ENCODE data around the gene AP2A2. TPM values are rescaled to one million over a fixed set of nuclear protein-coding genes. Genes with fewer than 3 reads are reported as not detected.

The AP2A2 gene
- total RNA-seq, 1 donor from 2014 or later = 63.2 TPM

DNA sequence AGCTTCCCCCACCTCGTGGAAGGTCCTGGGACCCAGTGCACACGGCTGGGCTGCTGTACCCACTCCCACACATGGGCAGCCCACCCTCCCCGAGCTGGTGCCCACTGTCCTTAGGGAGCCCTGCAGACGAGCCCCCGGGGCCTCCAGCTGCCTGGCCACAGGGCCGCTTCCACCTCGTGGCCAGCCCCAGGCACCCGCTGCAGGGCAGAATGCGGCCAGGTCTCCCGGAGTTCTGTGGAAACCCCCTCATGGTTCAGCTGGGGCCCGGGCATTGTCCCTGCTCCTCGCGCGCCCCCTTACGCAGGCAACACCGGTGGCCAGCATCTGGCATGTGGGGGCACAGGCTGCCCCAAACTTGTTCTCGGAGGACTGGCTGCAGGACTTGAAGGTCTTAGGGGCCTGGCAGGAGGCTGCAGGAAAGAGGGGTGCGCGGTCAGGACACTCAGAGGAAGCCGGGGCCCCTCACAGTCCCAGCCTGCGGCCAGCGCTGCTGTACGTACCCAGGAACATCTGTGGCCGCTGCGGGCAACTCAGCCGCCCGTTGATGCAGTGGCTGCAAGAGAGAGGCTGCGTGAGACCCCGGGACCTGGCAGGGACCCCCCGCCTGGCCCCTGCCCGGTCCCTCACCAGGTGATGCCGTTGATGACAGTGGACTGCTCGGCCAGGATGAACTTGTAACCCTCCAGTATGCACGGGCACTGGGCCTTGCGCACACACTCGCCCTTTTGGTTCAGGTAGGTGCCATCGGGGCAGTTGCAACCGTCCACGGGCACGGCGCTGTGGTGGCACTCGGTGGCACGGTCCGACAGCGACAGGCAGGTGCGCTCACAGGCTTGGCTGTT lies 101.2 kb downstream of the AP2A2 start:
- Mint-ChIP-seq H3K4me1 (ENCODE audit: low read depth) (no peaks in the 10 kb centered on the region), H3K9me3 (no peaks in the 10 kb centered on the region)

DNA sequence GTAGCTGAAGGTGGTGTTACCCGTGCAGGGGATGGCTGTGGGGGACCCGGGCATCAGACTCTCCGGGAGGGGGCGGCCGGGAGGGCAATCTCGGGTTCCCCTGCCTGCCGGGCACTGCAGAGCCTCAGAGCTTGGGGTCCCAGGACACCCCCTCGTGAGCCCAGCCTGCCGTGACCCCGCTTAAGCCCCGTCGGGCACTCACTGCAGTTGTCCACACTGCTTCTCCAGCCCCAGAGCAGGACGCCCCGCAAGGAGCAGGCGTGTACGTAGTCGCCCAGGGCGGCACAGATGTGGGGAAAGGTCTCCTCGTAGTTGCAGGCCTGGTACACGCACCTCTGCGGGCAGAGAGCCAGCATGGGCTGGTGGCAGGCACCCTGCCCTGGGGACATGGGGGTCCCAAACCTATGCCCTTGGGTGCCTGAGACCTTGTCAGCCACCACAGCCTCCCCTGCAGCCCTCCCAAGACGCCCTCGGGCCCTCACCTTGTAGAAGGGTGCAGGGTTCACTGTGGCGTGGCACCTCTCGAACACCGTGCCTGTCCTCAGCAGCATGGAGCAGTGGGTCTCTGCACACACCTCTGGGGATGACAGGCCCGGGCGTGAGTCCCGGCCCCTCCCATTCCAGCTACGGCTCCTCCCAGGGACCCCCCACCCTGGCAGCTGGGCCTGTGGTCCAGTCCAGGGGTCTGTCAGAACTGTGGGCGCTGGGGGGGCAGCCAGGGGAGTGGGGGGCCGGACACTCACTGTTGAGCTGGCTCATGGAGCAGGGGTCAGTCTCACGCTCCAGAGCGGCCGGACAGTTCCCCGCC lies 102.0 kb downstream of the AP2A2 start:
- H3K4me1 Mint-ChIP-seq (ENCODE audit: low read depth) = no peaks in the 10 kb centered on the region
- H3K36me3 Mint-ChIP-seq (ENCODE audit: low read depth) = no peaks in the 10 kb centered on the region
- H3K27ac Mint-ChIP-seq = no peak overlapping the region
- no peaks in the 10 kb centered on the region for H3K27me3 Mint-ChIP-seq (ENCODE audit: low read depth)
- no peak for DNase-seq (ENCODE audit: low spot score)
- intact Hi-C loops (cut with micrococcal nuclease) = no loop called here
- no peak overlapping the region for H3K4me3 Mint-ChIP-seq (ENCODE audit: low read depth)
- no peaks in the 10 kb centered on the region for H3K9me3 Mint-ChIP-seq

More for the DNA sequence above, 101.2 kb downstream of the AP2A2 start:
- H3K36me3 Mint-ChIP-seq (ENCODE audit: low read depth) = no peaks in the 10 kb centered on the region
- DNase-seq (ENCODE audit: low spot score) = no peak
- no peak overlapping the region for H3K27ac Mint-ChIP-seq
- H3K4me3 Mint-ChIP-seq (ENCODE audit: low read depth) = no peak overlapping the region
- H3K27me3 Mint-ChIP-seq (ENCODE audit: low read depth) = no peaks in the 10 kb centered on the region
- intact Hi-C loops (cut with micrococcal nuclease) = no loop called here

DNA sequence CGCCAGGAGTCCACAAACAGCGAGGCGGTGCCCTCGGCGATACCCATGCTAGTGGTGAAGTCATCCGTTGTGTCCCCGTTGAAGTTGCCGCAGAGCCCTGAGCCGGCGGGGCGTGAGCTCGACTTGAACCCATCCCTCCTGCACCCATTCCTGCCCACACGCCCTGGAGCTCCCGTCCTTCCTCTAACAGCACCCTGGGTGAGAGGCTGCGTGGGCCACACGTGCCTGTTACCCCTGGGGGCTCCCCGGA lies 102.5 kb downstream of the AP2A2 start:
- Mint-ChIP-seq H3K27ac (no peak overlapping the region), H3K36me3 (ENCODE audit: low read depth) (no peaks in the 10 kb centered on the region), H3K4me3 (ENCODE audit: low read depth) (no peak overlapping the region), H3K4me1 (ENCODE audit: low read depth) (no peaks in the 10 kb centered on the region), H3K9me3 (no peaks in the 10 kb centered on the region), H3K27me3 (ENCODE audit: low read depth) (no peaks in the 10 kb centered on the region)
- DNase-seq (ENCODE audit: low spot score) = no peak
- intact Hi-C loops (cut with micrococcal nuclease) = no loop called here

DNA sequence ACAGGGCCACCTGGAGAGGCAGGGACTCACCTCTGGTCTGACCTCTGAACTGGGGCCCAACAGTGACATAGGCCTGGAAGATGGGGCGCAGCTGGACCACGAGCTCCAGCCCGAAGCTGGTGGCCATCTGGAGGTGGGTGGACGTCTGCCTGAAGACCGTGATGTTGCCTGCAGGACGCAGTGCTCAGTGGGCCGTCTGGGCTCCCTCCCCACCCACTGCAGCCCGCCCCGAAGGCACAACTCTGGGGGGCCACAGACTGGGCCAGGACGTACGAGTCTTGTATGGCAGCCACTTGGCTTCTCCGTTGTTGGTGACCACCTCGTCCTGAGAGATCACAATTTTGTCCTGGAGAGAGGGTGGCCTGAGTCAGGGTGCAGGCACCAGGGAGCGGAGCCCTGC lies 102.9 kb downstream of the AP2A2 start:
- Mint-ChIP-seq H3K4me3 (ENCODE audit: low read depth) (no peak overlapping the region), H3K27me3 (ENCODE audit: low read depth) (no peaks in the 10 kb centered on the region), H3K4me1 (ENCODE audit: low read depth) (no peaks in the 10 kb centered on the region), H3K27ac (no peak overlapping the region), H3K36me3 (ENCODE audit: low read depth) (no peaks in the 10 kb centered on the region), H3K9me3 (no peaks in the 10 kb centered on the region)
- DNase-seq (ENCODE audit: low spot score) = no peak
- intact Hi-C loops (cut with micrococcal nuclease) = no loop called here

GRCh38 chr11:1029051-1029450 lies 103.4 kb downstream of the AP2A2 start:
- no peak for DNase-seq (ENCODE audit: low spot score)
- no peaks in the 10 kb centered on the region for H3K9me3 Mint-ChIP-seq
- no peaks in the 10 kb centered on the region for H3K27me3 Mint-ChIP-seq (ENCODE audit: low read depth)
- no peak overlapping the region for H3K27ac Mint-ChIP-seq
- H3K4me3 Mint-ChIP-seq (ENCODE audit: low read depth) = no peak overlapping the region
- no peaks in the 10 kb centered on the region for H3K4me1 Mint-ChIP-seq (ENCODE audit: low read depth)
- intact Hi-C loops (cut with micrococcal nuclease) = no loop called here
- H3K36me3 Mint-ChIP-seq (ENCODE audit: low read depth) = no peaks in the 10 kb centered on the region

DNA sequence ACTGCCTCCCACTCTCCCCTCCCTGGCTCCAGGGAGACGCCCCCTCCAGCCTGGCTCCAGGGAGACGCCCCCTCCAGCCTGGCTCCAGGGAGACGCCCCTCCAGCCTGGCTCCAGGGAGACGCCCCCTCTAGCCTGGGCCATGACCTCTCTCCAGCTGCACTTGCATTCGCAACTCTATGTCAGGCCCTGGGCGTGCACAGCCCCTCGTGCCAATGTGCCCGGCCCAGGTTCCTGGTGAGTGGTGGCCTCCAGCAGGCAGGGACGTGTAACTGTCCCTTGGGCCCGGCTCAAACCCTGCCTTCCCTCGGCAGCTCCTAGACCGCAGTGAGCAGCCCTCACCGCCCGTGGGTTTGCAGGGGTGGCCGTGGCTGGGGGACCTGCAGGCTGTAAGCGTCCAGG lies 104.0 kb downstream of the AP2A2 start:
- Mint-ChIP-seq H3K4me3 (ENCODE audit: low read depth) (no peak overlapping the region), H3K36me3 (ENCODE audit: low read depth) (no peaks in the 10 kb centered on the region), H3K4me1 (ENCODE audit: low read depth) (no peaks in the 10 kb centered on the region), H3K27ac (no peak overlapping the region), H3K9me3 (no peaks in the 10 kb centered on the region), H3K27me3 (ENCODE audit: low read depth) (no peaks in the 10 kb centered on the region)
- no peak for DNase-seq (ENCODE audit: low spot score)
- intact Hi-C loops (cut with micrococcal nuclease) = no loop called here

GRCh38 chr11:1030086-1030485 lies 104.4 kb downstream of the AP2A2 start:
- no peaks in the 10 kb centered on the region for H3K36me3 Mint-ChIP-seq (ENCODE audit: low read depth)
- H3K27ac Mint-ChIP-seq = no peak overlapping the region
- H3K4me1 Mint-ChIP-seq (ENCODE audit: low read depth) = no peaks in the 10 kb centered on the region
- H3K9me3 Mint-ChIP-seq = no peaks in the 10 kb centered on the region
- intact Hi-C loops (cut with micrococcal nuclease) = no loop called here
- no peak overlapping the region for H3K4me3 Mint-ChIP-seq (ENCODE audit: low read depth)
- no peaks in the 10 kb centered on the region for H3K27me3 Mint-ChIP-seq (ENCODE audit: low read depth)
- DNase-seq (ENCODE audit: low spot score) = no peak

DNA sequence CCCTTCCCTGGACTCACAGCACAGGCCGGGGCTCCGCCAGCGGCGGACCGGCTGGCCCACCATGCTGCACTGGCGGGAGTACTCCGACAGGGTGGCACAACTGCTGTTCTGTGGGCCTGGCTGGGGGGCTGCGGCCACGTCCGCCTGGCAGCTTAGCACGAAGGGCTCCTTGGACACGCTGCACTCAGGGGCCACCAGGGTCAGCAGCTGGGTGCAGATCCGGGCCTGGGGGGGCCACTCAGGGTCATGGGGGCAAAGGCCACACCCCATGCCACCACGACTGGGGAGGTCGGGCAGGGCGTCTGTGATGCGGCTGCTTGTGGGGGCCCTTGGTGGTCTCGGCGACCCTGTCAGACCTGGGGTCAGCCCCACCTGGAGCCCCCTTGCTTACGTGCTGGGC lies 104.9 kb downstream of the AP2A2 start:
- no peaks in the 10 kb centered on the region for H3K4me1 Mint-ChIP-seq (ENCODE audit: low read depth)
- H3K27me3 Mint-ChIP-seq (ENCODE audit: low read depth) = no peaks in the 10 kb centered on the region
- H3K27ac Mint-ChIP-seq = no peak overlapping the region
- H3K4me3 Mint-ChIP-seq (ENCODE audit: low read depth) = no peak overlapping the region
- no peaks in the 10 kb centered on the region for H3K36me3 Mint-ChIP-seq (ENCODE audit: low read depth)
- intact Hi-C loops (cut with micrococcal nuclease) = no loop called here
- DNase-seq (ENCODE audit: low spot score) = no peak
- H3K9me3 Mint-ChIP-seq = no peaks in the 10 kb centered on the region

GRCh38 chr11:1031121-1031899 lies 105.6 kb downstream of the AP2A2 start:
- Mint-ChIP-seq H3K36me3 (ENCODE audit: low read depth) (no peaks in the 10 kb centered on the region), H3K4me1 (ENCODE audit: low read depth) (no peaks in the 10 kb centered on the region), H3K9me3 (no peaks in the 10 kb centered on the region), H3K4me3 (ENCODE audit: low read depth) (no peak overlapping the region), H3K27me3 (ENCODE audit: low read depth) (no peaks in the 10 kb centered on the region), H3K27ac (no peak overlapping the region)
- DNase-seq (ENCODE audit: low spot score) = no peak
- intact Hi-C loops (cut with micrococcal nuclease) = no loop called here

- H3K4me1 Mint-ChIP-seq (ENCODE audit: low read depth) = no peaks in the 10 kb centered on the region
- H3K27ac Mint-ChIP-seq = no peak overlapping the region
- no peak overlapping the region for H3K4me3 Mint-ChIP-seq (ENCODE audit: low read depth)
- intact Hi-C loops (cut with micrococcal nuclease) = no loop called here
- H3K9me3 Mint-ChIP-seq = no peaks in the 10 kb centered on the region
- no peak for DNase-seq (ENCODE audit: low spot score)
- H3K27me3 Mint-ChIP-seq (ENCODE audit: low read depth) = no peaks in the 10 kb centered on the region
- no peaks in the 10 kb centered on the region for H3K36me3 Mint-ChIP-seq (ENCODE audit: low read depth)
These were observed 106.7 kb downstream of the AP2A2 start for GRCh38 chr11:1032310-1032891.

GRCh38 chr11:1033016-1033798 lies 107.5 kb downstream of the AP2A2 start:
- H3K36me3 Mint-ChIP-seq (ENCODE audit: low read depth) = no peaks in the 10 kb centered on the region

GRCh38 chr11:1034001-1034400 lies 108.3 kb downstream of the AP2A2 start:
- H3K9me3 Mint-ChIP-seq = no peaks in the 10 kb centered on the region
- no peaks in the 10 kb centered on the region for H3K36me3 Mint-ChIP-seq (ENCODE audit: low read depth)
- no peak overlapping the region for H3K4me3 Mint-ChIP-seq (ENCODE audit: low read depth)
- no peak for DNase-seq (ENCODE audit: low spot score)
- no peak overlapping the region for H3K27ac Mint-ChIP-seq
- intact Hi-C loops (cut with micrococcal nuclease) = no loop called here
- no peaks in the 10 kb centered on the region for H3K27me3 Mint-ChIP-seq (ENCODE audit: low read depth)
- H3K4me1 Mint-ChIP-seq (ENCODE audit: low read depth) = no peaks in the 10 kb centered on the region

More at GRCh38 chr11:1033016-1033798, 107.5 kb downstream of the AP2A2 start:
- intact Hi-C loops (cut with micrococcal nuclease) = no loop called here
- Mint-ChIP-seq H3K4me1 (ENCODE audit: low read depth) (no peaks in the 10 kb centered on the region), H3K9me3 (no peaks in the 10 kb centered on the region), H3K4me3 (ENCODE audit: low read depth) (no peak overlapping the region), H3K27ac (no peak overlapping the region), H3K27me3 (ENCODE audit: low read depth) (no peaks in the 10 kb centered on the region)
- no peak for DNase-seq (ENCODE audit: low spot score)
